MM.1S (cell line): ENCODE data around the gene PGS1.

Source experiments
- DNase-seq: peaks from one replicate; pipeline ENCODE4 v3.0.0-alpha.2; 2015
- H2AFZ ChIP-seq: fragments of 300-600 bp; sonication (generic); 2 replicates; pipeline ENCODE4 v1.6.0; 2016; ENCODE audit warnings: antibody characterized with exemption, low read length
- H3F3A ChIP-seq: fragments of 300-600 bp; sonication (generic); 2 replicates; pipeline ENCODE4 v1.6.1; 2016; ENCODE audit warnings: mild to moderate bottlenecking, antibody characterized with exemption, low read length, moderate library complexity, mixed read lengths; ENCODE audit not compliant: insufficient read depth
- H3K27ac ChIP-seq: fragments of 300-600 bp; sonication (generic); 2 replicates; pipeline ENCODE4 v1.5.1; 2016; ENCODE audit warnings: mild to moderate bottlenecking, low read length
- H3K27me3 ChIP-seq: fragments of 300-600 bp; sonication (generic); replicated peaks from 2 replicates; pipeline ENCODE4 v1.6.0; 2016; ENCODE audit warnings: low read length; ENCODE audit not compliant: insufficient read depth
- H3K36me3 ChIP-seq: fragments of 300-600 bp; sonication (generic); replicated peaks from 2 replicates; pipeline ENCODE4 v1.6.1; 2016; ENCODE audit warnings: mild to moderate bottlenecking, low read length, mixed read lengths; ENCODE audit not compliant: insufficient read depth
- H3K4me1 ChIP-seq: fragments of 300-600 bp; sonication (generic); 2 replicates; pipeline ENCODE4 v1.6.1; 2016; ENCODE audit warnings: low read length, mixed read lengths
- H3K4me2 ChIP-seq: fragments of 300-600 bp; sonication (generic); 2 replicates; pipeline ENCODE4 v1.6.0; 2016; ENCODE audit warnings: low read depth, low read length
- H3K4me3 ChIP-seq: fragments of 300-600 bp; sonication (generic); 2 replicates; pipeline ENCODE4 v1.5.1; 2016; ENCODE audit warnings: low read length, mixed read lengths
- H3K79me2 ChIP-seq: fragments of 300-600 bp; sonication (generic); 2 replicates; pipeline ENCODE4 v1.6.1; 2016; ENCODE audit warnings: mixed run types, low read length, mixed read lengths
- H3K9ac ChIP-seq: fragments of 300-600 bp; sonication (generic); 2 replicates; pipeline ENCODE4 v1.6.1; 2016; ENCODE audit warnings: low read length, mixed read lengths
- H3K9me2 ChIP-seq: fragments of 300-600 bp; sonication (generic); replicated peaks from 2 replicates; pipeline ENCODE4 v1.6.1; 2016; ENCODE audit warnings: mild to moderate bottlenecking, low read length, mixed read lengths; ENCODE audit not compliant: insufficient read depth
- H3K9me3 ChIP-seq: fragments of 300-600 bp; sonication (generic); replicated peaks from 2 replicates; pipeline ENCODE4 v1.6.1; 2016; ENCODE audit warnings: mild to moderate bottlenecking, low read length, mixed read lengths; ENCODE audit not compliant: insufficient read depth
- H4K20me1 ChIP-seq: fragments of 300-600 bp; sonication (generic); 2 replicates; pipeline ENCODE4 v1.6.1; 2016; ENCODE audit warnings: mild to moderate bottlenecking, low read length, moderate library complexity, mixed read lengths; ENCODE audit not compliant: insufficient read depth
- EZH2 ChIP-seq: fragments of 300-600 bp; sonication (generic); optimal IDR thresholded peaks from 2 replicates; pipeline ENCODE3; 2017; ENCODE audit warnings: low read depth, mild to moderate bottlenecking, antibody characterized with exemption, low read length, mixed read lengths
- EZH2phosphoT487 ChIP-seq: fragments of 300-600 bp; sonication (generic); IDR thresholded peaks from 2 replicates; pipeline ENCODE4 v1.6.1; 2018; ENCODE audit warnings: antibody characterized with exemption, low read length
- TF ChIP-seq, protein P1 (sequence below): fragments of 300-600 bp; sonication (generic); IDR thresholded peaks from 2 replicates; pipeline ENCODE4 v1.5.1; 2016; ENCODE audit warnings: antibody characterized with exemption, low read length, mixed read lengths

Gene PGS1

DNA sequence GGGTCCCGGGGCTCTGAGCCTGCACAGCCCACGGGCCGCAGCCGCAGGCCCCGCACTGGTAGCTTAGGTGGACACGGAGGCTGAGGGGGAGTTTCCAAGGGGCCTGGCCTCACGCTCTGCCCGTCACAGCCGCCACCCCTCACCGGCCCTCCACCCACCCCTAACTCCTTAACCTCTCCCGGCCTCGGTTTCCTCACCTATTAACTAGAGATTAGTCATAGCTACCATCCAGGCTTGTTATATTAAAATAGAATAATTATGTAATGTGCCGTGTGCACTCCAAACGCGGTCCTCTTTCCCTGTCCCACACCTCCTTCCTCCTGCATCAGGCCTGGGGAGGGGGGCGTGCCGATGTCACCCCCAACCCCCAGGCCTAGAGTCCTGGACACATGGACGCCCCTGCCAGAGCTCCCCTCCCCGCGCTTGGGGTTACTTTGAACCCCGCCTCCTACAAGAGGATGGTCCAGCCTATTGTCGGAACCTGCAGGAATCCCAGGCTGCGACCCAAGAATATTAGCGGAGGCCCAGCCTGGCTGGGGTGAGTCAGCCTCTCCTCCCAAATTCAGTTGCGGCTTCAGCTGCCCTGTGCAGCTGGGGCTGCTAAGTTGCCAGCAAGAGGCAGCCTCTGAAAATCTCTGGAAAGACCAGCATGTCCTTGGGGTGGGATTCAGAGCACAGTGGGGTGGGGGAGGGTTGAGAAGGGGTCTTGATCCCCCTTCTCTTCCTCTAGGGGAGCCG, 35.8 kb upstream of the PGS1 start:
- H3K27ac ChIP-seq = no peak overlapping the region
- no peaks in the 10 kb centered on the region for H3K79me2 ChIP-seq
- H3K4me1 ChIP-seq = peaks cover 25% of the 10 kb centered on the region
- H3K36me3 ChIP-seq = no peaks in the 10 kb centered on the region
- no peak overlapping the region for H3K4me3 ChIP-seq
- no peak overlapping the region for H3K4me2 ChIP-seq
- no peak for DNase-seq
- peak overlapping the region; percentile 66; the same call in 1 of the 2 replicates for H2AFZ ChIP-seq
- H3K9me3 ChIP-seq = no peaks in the 10 kb centered on the region
- peaks cover 42% of the 10 kb centered on the region for H3K27me3 ChIP-seq
- H3F3A ChIP-seq = no peaks in the 10 kb centered on the region; the same call in 1 of the 2 replicates
- TF ChIP-seq, protein P1, sequence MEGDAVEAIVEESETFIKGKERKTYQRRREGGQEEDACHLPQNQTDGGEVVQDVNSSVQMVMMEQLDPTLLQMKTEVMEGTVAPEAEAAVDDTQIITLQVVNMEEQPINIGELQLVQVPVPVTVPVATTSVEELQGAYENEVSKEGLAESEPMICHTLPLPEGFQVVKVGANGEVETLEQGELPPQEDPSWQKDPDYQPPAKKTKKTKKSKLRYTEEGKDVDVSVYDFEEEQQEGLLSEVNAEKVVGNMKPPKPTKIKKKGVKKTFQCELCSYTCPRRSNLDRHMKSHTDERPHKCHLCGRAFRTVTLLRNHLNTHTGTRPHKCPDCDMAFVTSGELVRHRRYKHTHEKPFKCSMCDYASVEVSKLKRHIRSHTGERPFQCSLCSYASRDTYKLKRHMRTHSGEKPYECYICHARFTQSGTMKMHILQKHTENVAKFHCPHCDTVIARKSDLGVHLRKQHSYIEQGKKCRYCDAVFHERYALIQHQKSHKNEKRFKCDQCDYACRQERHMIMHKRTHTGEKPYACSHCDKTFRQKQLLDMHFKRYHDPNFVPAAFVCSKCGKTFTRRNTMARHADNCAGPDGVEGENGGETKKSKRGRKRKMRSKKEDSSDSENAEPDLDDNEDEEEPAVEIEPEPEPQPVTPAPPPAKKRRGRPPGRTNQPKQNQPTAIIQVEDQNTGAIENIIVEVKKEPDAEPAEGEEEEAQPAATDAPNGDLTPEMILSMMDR = no peak
- TF ChIP-seq EZH2phosphoT487 (no peak), EZH2 (no peak)
- H3K9ac ChIP-seq = no peak overlapping the region
- H4K20me1 ChIP-seq = no peaks in the 10 kb centered on the region
- H3K9me2 ChIP-seq = no peaks in the 10 kb centered on the region

DNA sequence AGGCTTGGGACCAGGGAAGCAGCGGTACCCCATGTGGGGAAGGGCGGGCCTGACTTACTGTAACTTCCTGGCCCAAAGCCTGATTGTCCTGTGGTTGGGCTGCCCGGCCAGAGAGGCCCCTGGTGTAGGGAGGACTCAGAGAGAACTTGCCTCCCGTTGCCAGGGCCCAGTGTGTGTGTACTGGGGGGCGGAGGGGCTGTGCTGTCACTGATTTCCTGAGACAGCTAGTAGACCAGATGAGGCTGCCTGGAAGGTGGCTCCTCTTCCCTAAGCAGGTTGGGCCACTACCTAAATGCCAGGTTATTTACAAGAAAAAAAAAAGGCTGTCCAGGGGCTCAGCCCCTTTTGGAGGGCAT, 35.3 kb upstream of the PGS1 start:
- H4K20me1 ChIP-seq = no peaks in the 10 kb centered on the region
- H3K9me2 ChIP-seq = no peaks in the 10 kb centered on the region
- no peaks in the 10 kb centered on the region for H3K79me2 ChIP-seq
- H3K4me1 ChIP-seq = peaks cover 30% of the 10 kb centered on the region
- H2AFZ ChIP-seq = peak overlapping the region; percentile 66
- TF ChIP-seq EZH2phosphoT487 (no peak), EZH2 (no peak)
- TF ChIP-seq, protein P1 = no peak
- peak overlapping the region; percentile 26; the same call in 1 of the 2 replicates for H3K27ac ChIP-seq
- no peaks in the 10 kb centered on the region for H3K36me3 ChIP-seq
- H3K27me3 ChIP-seq = peaks cover 36% of the 10 kb centered on the region
- no peak for DNase-seq
- peak overlapping the region; percentile 71 for H3K4me2 ChIP-seq
- H3K4me3 ChIP-seq = no peak overlapping the region
- H3K9me3 ChIP-seq = no peaks in the 10 kb centered on the region
- no peak overlapping the region for H3K9ac ChIP-seq
- H3F3A ChIP-seq = peaks cover under 1% of the 10 kb centered on the region; the same call in 1 of the 2 replicates

DNA sequence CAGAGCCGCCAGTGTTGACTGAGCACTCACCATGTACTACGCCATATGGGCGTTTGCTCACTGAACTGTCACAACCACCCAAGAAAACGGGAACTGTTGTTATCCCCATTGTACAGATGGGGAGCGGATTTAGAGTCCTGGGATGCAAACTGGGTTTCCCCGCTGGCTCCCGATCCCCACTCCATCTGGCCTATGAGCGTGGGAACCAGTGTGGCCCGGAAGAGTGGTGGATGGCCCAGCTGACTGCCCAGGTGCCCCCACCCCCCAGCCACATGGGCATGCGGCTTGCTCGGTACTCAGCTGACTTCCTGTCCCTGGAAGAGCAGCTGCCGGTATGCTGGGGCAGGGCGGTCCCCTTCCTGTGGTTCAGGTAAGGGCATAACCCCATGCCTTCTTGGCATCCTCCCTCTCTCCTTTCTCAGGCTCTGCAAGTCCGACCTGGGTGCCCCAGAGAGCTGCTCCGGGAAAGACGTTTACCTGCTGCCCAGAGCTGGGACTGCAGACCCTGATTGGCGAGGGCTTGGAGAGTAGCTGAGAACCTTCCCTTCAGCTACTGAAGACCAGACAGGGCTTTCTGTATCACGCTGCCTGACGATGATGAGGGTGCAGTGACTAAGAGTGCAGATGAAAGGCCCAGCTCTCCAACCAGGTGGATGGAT, 34.8 kb upstream of the PGS1 start:
- peak overlapping the region; percentile 26; the same call in 1 of the 2 replicates for H3K27ac ChIP-seq
- no peak overlapping the region; the same call in 1 of the 2 replicates for H3K4me3 ChIP-seq
- peak overlapping the region; percentile 71 for H3K4me2 ChIP-seq
- H4K20me1 ChIP-seq = no peaks in the 10 kb centered on the region
- peak; percentile 89 for DNase-seq
- H3K27me3 ChIP-seq = peaks cover 31% of the 10 kb centered on the region
- H2AFZ ChIP-seq = peak overlapping the region; percentile 66
- no peaks in the 10 kb centered on the region for H3K36me3 ChIP-seq
- no peaks in the 10 kb centered on the region for H3K79me2 ChIP-seq
- peaks cover 4% of the 10 kb centered on the region; the same call in 1 of the 2 replicates for H3F3A ChIP-seq
- TF ChIP-seq, protein P1 = no peak
- TF ChIP-seq EZH2 (no peak), EZH2phosphoT487 (no peak)
- no peaks in the 10 kb centered on the region for H3K9me2 ChIP-seq
- H3K4me1 ChIP-seq = peaks cover 34% of the 10 kb centered on the region
- no peak overlapping the region for H3K9ac ChIP-seq
- no peaks in the 10 kb centered on the region for H3K9me3 ChIP-seq
